Central memory CD8-positive, alpha-beta T cell (primary cell): ENCODE results near the gene SCNN1B.
"Not testable (repeated sequence)": the region's sequence is repeated elsewhere in the genome, so short reads cannot be mapped to it uniquely, and the experiment has no call there.

Source experiments
- ATAC-seq: fragments of 150-1000 bp; cut with Tn5 transposase; replicated peaks from 2 replicates; pipeline ENCODE4 v1.10.0; 2022; ENCODE audit warnings: mild to moderate bottlenecking, moderate FRiP score, moderate number of reproducible peaks; ENCODE audit not compliant: poor library complexity, severe bottlenecking; ENCODE audit errors: extremely low read depth
- DNase-seq, 2 donors: peaks; one replicate each; pipeline ENCODE4 v3.0.0; 2021; ENCODE audit warnings: low spot score in 2 of 2
- H3K27ac Mint-ChIP-seq: one replicate; pipeline ENCODE4 v1.8.0; 2022; ENCODE audit warnings: low read depth, mild to moderate bottlenecking, moderate library complexity, mixed read lengths
- H3K27me3 Mint-ChIP-seq: one replicate; pipeline ENCODE4 v1.8.0; 2022; ENCODE audit warnings: mixed read lengths
- H3K36me3 Mint-ChIP-seq: one replicate; pipeline ENCODE4 v1.8.0; 2022; ENCODE audit warnings: mild to moderate bottlenecking, moderate library complexity, mixed read lengths; ENCODE audit not compliant: insufficient read depth
- H3K4me1 Mint-ChIP-seq: one replicate; pipeline ENCODE4 v1.8.0; 2022; ENCODE audit warnings: mixed read lengths
- H3K4me3 Mint-ChIP-seq: one replicate; pipeline ENCODE4 v1.8.0; 2022; ENCODE audit warnings: mild to moderate bottlenecking, moderate library complexity, mixed read lengths
- H3K9me3 Mint-ChIP-seq: one replicate; pipeline ENCODE4 v1.8.0; 2022; ENCODE audit warnings: mixed read lengths

SCNN1B gene

DNA sequence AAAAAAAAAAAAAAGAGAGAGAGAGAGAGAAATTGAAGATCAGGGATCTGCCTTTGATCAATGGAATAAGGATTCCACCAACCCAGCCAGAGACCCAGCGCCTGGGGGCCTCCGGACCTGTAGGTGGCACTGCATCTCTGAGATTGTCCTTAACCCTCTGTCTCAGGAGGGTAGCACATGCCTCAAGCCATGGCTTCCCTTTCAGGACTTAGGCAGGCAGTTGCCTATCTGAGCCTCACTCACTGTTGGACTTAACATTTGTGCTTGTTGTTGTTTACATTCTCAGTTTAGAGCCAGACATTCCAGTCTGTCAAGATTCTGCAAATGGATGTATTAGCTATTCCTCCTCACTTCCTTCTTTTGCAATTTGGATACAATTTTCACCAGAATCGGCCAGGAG, 5.1 kb upstream of the SCNN1B start:
- Mint-ChIP-seq H3K4me3 (no peak overlapping the region), H3K36me3 (no peaks in the 10 kb centered on the region), H3K27ac (no peak overlapping the region), H3K9me3 (no peaks in the 10 kb centered on the region), H3K4me1 (peaks cover 9% of the 10 kb centered on the region), H3K27me3 (peaks cover 65% of the 10 kb centered on the region)
- DNase-seq (no peak), ATAC-seq (no peak)

DNA sequence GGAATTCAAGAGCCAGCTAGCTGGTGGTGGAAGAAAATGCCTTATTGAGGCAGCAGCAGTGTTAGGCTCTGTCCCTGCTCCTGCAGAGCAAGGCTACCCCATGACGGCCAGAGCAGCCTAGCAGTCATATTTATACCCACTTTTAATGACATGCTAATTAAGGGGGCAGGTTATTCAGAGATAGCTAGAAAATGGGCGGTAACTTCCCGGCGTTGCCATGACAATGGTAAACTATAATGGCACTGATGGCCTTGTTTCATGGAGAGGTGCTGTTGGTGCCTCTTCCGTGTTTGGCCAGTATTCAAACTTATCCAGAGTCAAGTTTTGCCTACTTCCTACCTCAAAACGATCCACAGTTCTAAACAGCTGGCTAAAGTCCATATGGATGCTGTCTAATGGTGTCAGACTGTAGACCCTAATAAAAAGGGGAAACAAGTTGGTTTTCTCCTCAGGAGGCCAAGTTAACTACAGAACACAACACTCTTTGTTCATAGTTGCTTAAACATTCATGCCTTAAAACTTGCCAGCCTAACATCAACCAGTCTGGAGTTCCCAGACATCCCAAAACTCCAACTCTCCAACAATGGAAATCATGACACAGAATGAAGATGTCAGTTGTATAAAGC, 3.7 kb upstream of the SCNN1B start:
- Mint-ChIP-seq H3K27ac (no peak overlapping the region), H3K27me3 (peaks cover 64% of the 10 kb centered on the region), H3K9me3 (no peaks in the 10 kb centered on the region), H3K36me3 (no peaks in the 10 kb centered on the region), H3K4me1 (peaks cover 9% of the 10 kb centered on the region), H3K4me3 (no peak overlapping the region)
- no peak for ATAC-seq
- DNase-seq, result no peak

DNA sequence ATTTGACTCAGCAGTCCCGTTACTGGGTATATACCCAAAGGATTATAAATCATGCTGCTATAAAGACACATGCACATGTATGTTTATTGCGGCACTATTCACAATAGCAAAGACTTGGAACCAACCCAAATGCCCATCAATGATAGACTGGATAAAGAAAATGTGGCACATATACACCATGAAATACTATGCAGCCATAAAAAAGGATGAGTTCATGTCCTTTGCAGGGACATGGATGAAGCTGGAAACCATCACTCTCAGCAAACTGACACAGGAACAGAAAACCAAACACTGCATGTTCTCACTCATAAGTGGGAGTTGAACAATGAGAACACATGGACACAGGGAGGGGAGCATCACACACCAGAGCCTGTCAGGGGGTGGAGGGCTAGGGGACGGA, 2.3 kb upstream of the SCNN1B start:
- not testable (repeated sequence) for H3K36me3 Mint-ChIP-seq, H3K4me1 Mint-ChIP-seq, H3K9me3 Mint-ChIP-seq, H3K4me3 Mint-ChIP-seq, ATAC-seq, DNase-seq, H3K27ac Mint-ChIP-seq
- peaks cover 54% of the 10 kb centered on the region for H3K27me3 Mint-ChIP-seq

DNA sequence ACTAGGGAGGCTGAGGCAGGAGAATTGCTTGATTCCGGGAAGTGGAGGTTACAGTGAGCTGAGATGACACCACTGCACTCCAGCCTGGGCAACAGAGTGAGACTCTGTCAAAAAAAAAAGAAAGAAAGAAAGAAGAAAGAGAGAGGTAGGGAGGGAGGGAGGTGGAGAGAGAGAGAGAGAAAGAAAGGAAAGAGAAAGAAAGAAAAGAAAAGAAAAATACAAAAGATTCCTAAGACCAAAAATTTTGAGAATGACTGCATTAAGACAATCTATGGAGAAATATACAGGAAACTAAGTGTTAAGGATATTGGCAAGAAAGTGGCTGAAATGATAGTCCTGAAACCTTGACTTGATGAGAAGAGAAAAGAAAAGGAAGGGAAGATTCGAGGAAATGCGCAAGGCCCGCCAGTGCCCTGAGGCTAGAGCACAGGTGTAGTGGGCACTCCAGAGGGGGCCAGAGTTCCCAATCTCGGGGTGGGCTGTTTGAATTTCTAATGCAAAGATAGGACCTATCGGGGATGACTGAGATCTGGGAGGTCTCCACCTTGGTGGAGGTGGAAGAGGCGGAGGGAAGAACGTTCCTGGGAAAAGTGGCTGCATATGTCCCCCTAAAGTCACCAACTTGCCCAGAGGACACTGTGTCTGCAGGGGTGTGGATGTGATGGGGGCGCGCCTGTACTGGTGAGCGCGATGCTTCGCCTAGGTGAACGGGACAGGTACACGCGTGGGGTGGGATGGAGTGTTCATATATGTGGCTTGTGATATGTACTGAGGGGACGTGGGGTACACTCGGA, 654 bp upstream of the SCNN1B start:
- DNase-seq, result no peak
- no peak for ATAC-seq
- H3K27me3 Mint-ChIP-seq, result peaks cover 50% of the 10 kb centered on the region
- no peaks in the 10 kb centered on the region for H3K36me3 Mint-ChIP-seq
- H3K4me3 Mint-ChIP-seq, result no peak overlapping the region
- peaks cover 9% of the 10 kb centered on the region for H3K4me1 Mint-ChIP-seq
- H3K9me3 Mint-ChIP-seq, result no peaks in the 10 kb centered on the region
- no peak overlapping the region for H3K27ac Mint-ChIP-seq

DNA sequence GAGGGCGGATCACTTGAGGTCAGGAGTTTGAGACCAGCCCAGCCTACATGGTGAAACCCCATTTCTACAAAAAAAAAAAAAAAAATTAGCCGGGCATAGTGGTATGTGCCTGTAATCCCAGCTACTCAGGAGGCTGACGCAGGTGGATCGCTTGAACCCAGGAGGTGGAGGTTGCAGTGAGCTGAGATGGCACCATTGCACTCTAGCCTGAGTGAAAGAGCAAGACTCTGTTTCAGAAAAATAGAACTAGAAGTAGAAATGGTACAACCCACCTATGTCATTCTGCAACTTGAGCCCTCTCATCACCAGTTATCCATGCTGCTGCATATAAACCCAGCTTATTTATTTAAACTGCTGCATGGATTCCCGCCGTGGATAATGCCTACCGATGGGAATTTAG, 1.6 kb downstream of the SCNN1B start:
- DNase-seq (no peak), ATAC-seq (no peak)
- no peak overlapping the region for H3K4me3 Mint-ChIP-seq
- peaks cover 9% of the 10 kb centered on the region for H3K4me1 Mint-ChIP-seq
- H3K27me3 Mint-ChIP-seq, result peaks cover 47% of the 10 kb centered on the region
- no peaks in the 10 kb centered on the region for H3K36me3 Mint-ChIP-seq
- H3K9me3 Mint-ChIP-seq, result no peaks in the 10 kb centered on the region
- no peak overlapping the region for H3K27ac Mint-ChIP-seq

DNA sequence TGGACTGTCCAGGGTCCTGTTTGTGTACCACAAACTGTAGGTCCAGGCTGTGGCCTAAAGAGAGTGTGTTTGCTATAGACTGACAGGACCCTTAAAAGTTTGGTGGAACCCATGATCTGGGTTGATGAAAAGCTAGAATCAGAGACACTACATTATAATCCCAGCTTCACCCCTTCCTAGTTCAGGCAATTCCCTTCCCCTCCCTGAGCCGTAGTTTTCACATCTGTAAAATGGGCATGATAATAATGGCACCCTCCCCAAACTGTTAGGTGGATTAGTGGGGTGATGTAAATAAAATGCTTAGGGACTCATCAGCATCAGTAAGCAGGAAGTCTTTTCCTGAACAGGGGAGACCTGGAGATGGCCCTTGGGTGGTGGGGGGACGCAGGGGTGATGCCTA, 2.5 kb downstream of the SCNN1B start:
- Mint-ChIP-seq H3K27ac (no peak overlapping the region), H3K36me3 (no peaks in the 10 kb centered on the region), H3K4me1 (peaks cover 9% of the 10 kb centered on the region), H3K27me3 (peaks cover 45% of the 10 kb centered on the region), H3K9me3 (no peaks in the 10 kb centered on the region), H3K4me3 (no peak overlapping the region)
- no peak for ATAC-seq
- DNase-seq, result no peak

DNA sequence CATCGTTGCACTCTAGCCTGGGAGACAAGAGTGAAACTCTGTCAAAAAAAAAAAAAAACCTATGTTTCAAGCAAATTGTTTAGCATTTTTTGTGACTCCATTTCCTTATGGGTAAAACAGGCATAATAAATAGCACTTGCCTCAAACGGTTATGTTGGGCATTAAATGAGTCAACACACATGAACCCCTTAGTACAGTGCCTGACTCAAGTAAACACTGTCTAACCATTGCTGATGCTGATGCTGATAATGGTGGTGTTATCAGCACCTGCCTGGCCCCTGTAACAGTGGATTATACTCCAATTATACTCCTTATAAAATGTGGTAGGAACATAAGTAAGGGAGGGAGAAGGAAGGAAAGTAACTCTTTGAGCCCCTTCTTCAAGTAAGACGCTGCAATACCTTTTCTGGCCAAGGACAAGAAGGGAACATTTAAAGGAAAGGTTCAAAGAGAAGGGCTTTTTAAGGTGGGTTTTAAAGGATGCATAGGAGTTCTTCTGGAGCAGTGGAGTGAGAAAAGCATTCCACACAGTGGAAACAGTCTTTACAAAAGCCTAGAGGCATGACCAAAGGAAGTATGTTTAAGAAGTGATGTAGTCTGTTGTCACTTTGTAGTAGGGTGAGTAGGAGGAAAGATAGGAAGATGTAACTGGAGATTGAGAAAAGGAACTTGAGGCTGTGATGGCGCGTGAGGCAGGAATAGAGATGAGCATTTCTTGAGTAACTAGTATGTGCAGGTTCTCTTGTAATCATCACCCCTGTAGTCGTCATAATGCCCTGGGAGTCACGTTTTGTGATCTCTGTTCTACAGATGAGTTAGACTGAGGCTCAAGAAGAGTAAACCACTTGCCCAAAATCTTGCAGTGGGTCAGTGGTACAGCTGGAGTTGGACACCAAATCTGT, 4.3 kb downstream of the SCNN1B start:
- H3K27ac Mint-ChIP-seq, result no peak overlapping the region
- no peak overlapping the region for H3K4me3 Mint-ChIP-seq

DNA sequence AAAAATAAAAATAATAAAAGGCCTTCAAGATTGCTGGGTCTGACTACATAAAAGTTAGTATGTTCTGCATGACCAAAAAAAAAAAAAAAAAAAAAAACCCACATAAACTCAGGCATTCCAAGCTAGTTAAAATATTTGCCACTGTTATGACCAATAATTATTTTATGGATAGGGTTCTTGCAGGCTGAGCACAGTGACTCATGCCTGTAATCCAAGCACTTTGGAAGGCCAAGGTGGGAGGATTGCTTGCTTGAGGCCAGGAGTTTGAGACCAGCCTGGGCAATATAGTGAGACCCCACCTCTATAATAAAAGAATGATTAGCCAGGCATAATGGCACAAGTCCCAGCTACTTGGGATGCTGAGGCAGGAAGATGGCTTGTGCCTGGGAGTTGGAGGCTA, 8.1 kb downstream of the SCNN1B start:
- ATAC-seq (no peak), DNase-seq (no peak)
- H3K27me3 Mint-ChIP-seq, result peaks cover 11% of the 10 kb centered on the region
- H3K27ac Mint-ChIP-seq, result no peak overlapping the region
- H3K9me3 Mint-ChIP-seq, result peaks cover 4% of the 10 kb centered on the region
- no peaks in the 10 kb centered on the region for H3K4me1 Mint-ChIP-seq
- H3K4me3 Mint-ChIP-seq, result no peak overlapping the region
- H3K36me3 Mint-ChIP-seq, result no peaks in the 10 kb centered on the region

More for the DNA sequence above, 4.3 kb downstream of the SCNN1B start:
- H3K4me1 Mint-ChIP-seq, result peaks cover 6% of the 10 kb centered on the region
- no peaks in the 10 kb centered on the region for H3K36me3 Mint-ChIP-seq
- DNase-seq, result no peak
- H3K9me3 Mint-ChIP-seq, result peaks cover 4% of the 10 kb centered on the region
- ATAC-seq, result no peak
- peaks cover 33% of the 10 kb centered on the region for H3K27me3 Mint-ChIP-seq

DNA sequence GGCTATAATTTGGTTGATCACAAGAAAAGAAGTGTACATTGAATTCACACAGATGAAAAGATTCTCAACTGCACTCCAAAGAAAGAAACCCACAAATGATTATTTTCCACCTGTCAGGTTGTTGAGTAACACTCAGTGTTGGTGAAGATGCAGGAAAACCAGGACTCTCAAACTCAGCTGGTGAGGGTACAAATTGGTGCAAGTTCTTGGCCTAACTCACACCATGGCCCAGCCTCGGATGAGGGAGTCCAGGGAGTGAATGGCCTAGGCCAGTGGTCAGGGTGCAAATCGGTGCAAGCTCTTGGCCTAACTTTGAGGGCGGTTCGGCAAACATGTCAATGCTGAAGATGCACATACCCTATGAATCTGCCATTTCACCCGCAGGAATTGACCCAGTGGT, 8.6 kb downstream of the SCNN1B start:
- no peak for ATAC-seq
- H3K27me3 Mint-ChIP-seq, result peaks cover 6% of the 10 kb centered on the region
- DNase-seq, result no peak
- H3K36me3 Mint-ChIP-seq, result no peaks in the 10 kb centered on the region
- H3K4me3 Mint-ChIP-seq, result no peak overlapping the region
- H3K9me3 Mint-ChIP-seq, result peaks cover 4% of the 10 kb centered on the region
- H3K27ac Mint-ChIP-seq, result no peak overlapping the region
- no peaks in the 10 kb centered on the region for H3K4me1 Mint-ChIP-seq

DNA sequence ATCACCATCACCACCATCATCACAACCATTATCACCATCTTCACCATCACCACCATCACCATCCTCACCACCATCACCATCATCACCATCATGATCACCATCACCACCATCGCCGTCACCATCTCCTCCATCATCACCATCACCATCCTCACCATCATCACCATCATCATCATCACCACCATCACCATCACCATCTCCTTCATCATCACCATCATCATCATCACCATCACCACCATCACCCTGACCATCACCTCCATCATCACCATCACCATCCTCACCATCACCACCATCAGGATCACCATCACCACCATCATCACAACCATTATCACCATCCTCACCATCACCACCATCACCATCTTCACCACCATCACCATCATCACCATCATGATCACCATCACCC, 14.1 kb downstream of the SCNN1B start:
- ATAC-seq (no peak), DNase-seq (no peak)
- Mint-ChIP-seq H3K27ac (no peak overlapping the region), H3K36me3 (no peaks in the 10 kb centered on the region), H3K27me3 (no peaks in the 10 kb centered on the region), H3K4me3 (no peak overlapping the region), H3K9me3 (no peaks in the 10 kb centered on the region), H3K4me1 (no peaks in the 10 kb centered on the region)

DNA sequence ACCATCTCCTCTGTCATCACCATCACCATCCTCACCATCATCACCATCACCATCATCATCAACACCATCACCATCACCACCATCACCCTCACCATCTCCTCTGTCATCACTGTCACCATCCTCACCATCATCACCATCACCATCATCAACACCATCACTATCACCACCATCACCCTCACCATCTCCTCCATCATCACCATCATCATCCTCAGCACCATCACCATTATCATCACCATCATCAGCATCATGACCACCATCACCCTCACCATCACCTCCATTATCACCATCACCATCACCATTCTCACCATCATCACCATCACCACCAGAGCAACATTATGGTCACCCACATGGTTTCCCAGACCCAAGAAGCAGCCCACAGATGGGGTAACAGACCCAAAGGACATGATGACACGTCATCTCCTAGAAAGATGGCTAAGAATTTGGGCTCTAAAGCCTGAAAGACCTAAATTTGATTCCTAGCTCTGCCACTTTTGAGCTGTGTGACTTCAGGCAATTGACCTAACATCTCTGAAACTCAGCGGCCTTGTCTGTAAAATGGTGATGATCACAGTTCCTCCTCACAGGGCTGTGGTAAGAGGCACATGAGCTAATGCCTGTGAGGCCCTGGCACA, 14.6 kb downstream of the SCNN1B start:
- Mint-ChIP-seq H3K9me3 (no peaks in the 10 kb centered on the region), H3K27me3 (no peaks in the 10 kb centered on the region), H3K27ac (no peak overlapping the region), H3K4me3 (no peak overlapping the region), H3K4me1 (no peaks in the 10 kb centered on the region), H3K36me3 (no peaks in the 10 kb centered on the region)
- no peak for ATAC-seq
- no peak for DNase-seq

DNA sequence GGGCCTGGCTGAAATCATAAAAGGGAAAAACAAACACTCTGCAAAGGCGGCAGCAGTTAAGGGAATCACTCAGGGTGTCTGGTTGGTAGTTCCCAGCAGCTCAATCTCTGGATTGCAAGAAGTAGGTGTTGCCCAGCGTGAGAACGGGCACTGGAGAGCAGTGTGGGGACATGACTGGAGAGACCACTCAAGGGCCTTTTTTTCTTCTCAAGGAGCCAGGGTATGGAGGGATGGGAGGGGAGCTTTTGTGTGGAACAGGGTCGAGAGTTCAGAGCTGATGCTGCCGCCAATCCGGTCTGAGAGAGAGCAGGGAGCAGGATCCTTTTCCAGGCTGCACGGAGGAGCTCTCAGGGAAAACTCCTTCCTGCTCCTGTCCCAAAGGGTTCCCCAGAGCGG, 15.2 kb downstream of the SCNN1B start:
- Mint-ChIP-seq H3K4me1 (no peaks in the 10 kb centered on the region), H3K4me3 (no peak overlapping the region), H3K27me3 (no peaks in the 10 kb centered on the region), H3K27ac (no peak overlapping the region), H3K9me3 (no peaks in the 10 kb centered on the region), H3K36me3 (no peaks in the 10 kb centered on the region)
- ATAC-seq, result no peak
- DNase-seq, result no peak
